ENCODE data around the gene TEAD2.

Gene TEAD2

GRCh38 chr19:49362048-49362928, at the start of gene TEAD2:
Gene TEAD2 (minus strand): TSS chr19:49362416. CDS start chr19:49360075, 2,341 bp downstream.
- no peaks in the 10 kb centered on the region for H3K27me3 ChIP-seq (ENCODE audit: insufficient read depth, low read depth, severe bottlenecking)

GRCh38 chr19:49411681-49412326, 49.6 kb upstream of the TEAD2 start:
- no peaks in the 10 kb centered on the region for H3K36me3 ChIP-seq
- no peak for DNase-seq
- H3K4me3 ChIP-seq (ENCODE audit: low read depth, low read length): no peak overlapping the region
- TF ChIP-seq CTCF (IDR thresholded peaks at IDR 0.05; ENCODE audit: low read depth, low read length): no peak
- no peak overlapping the region for H3K27ac ChIP-seq
- H3K9me3 ChIP-seq (ENCODE audit: severe bottlenecking): no peaks in the 10 kb centered on the region
- H3K27me3 ChIP-seq (ENCODE audit: insufficient read depth, low read depth, severe bottlenecking): no peaks in the 10 kb centered on the region

More at GRCh38 chr19:49362048-49362928, at the start of gene TEAD2:
- no peak for TF ChIP-seq CTCF (IDR thresholded peaks at IDR 0.05; ENCODE audit: low read depth, low read length)
- peak; percentile 63 for DNase-seq
- Histone ChIP-seq H3K4me3 (ENCODE audit: low read depth, low read length) (peak within 1 kb of the TSS; percentile 87), H3K9me3 (ENCODE audit: severe bottlenecking) (no peaks in the 10 kb centered on the region), H3K27ac (peak within 1 kb of the TSS; percentile 81), H3K36me3 (peaks cover 14% of the 10 kb centered on the region; the same call in 1 of the 2 replicates)

GRCh38 chr19:49409441-49410029, 47.3 kb upstream of the TEAD2 start:
- no peaks in the 10 kb centered on the region for H3K36me3 ChIP-seq
- no peak overlapping the region for H3K4me3 ChIP-seq (ENCODE audit: low read depth, low read length)
- H3K27ac ChIP-seq: no peak overlapping the region
- TF ChIP-seq CTCF (IDR thresholded peaks at IDR 0.05; ENCODE audit: low read depth, low read length): no peak
- no peaks in the 10 kb centered on the region for H3K27me3 ChIP-seq (ENCODE audit: insufficient read depth, low read depth, severe bottlenecking)
- no peaks in the 10 kb centered on the region for H3K9me3 ChIP-seq (ENCODE audit: severe bottlenecking)
- DNase-seq: no peak

- H3K27ac ChIP-seq: peak overlapping the region; percentile 40
- H3K9me3 ChIP-seq (ENCODE audit: severe bottlenecking): no peaks in the 10 kb centered on the region
These were observed 46.7 kb upstream of the TEAD2 start for GRCh38 chr19:49408816-49409440.

More at GRCh38 chr19:49408816-49409440, 46.7 kb upstream of the TEAD2 start:
- no peaks in the 10 kb centered on the region for H3K36me3 ChIP-seq
- no peak for TF ChIP-seq CTCF (IDR thresholded peaks at IDR 0.05; ENCODE audit: low read depth, low read length)
- H3K4me3 ChIP-seq (ENCODE audit: low read depth, low read length): no peak overlapping the region
- H3K27me3 ChIP-seq (ENCODE audit: insufficient read depth, low read depth, severe bottlenecking): no peaks in the 10 kb centered on the region
- DNase-seq: no peak
